SK-N-SH (cell line): ENCODE results near the gene WDR83.

Source experiments
- CTCF ChIP-seq: fragments of 200-600 bp; sonication (generic); IDR thresholded peaks from 2 replicates; pipeline ENCODE4 v1.6.1; 2017; ENCODE audit warnings: antibody characterized with exemption, mild to moderate bottlenecking, moderate library complexity
- EZH2phosphoT487 ChIP-seq: fragments of 200-600 bp; sonication (generic); IDR thresholded peaks from 2 replicates; pipeline ENCODE4 v1.6.1; 2017; ENCODE audit warnings: low read depth, mixed run types, mild to moderate bottlenecking, antibody characterized with exemption, moderate library complexity, borderline replicate concordance
- JUND ChIP-seq: IDR thresholded peaks from 2 replicates; pipeline ENCODE4 v1.4.0; 2012
- MAX ChIP-seq: IDR thresholded peaks from 2 replicates; pipeline ENCODE4 v1.4.0; 2012; ENCODE audit warnings: low read depth
- MEF2A ChIP-seq: IDR thresholded peaks from 2 replicates; pipeline ENCODE4 v1.4.0; 2012; ENCODE audit warnings: low read depth, borderline replicate concordance
- NRF1 ChIP-seq: IDR thresholded peaks from 2 replicates; pipeline ENCODE4 v1.6.1; 2012; ENCODE audit warnings: low read depth, mild to moderate bottlenecking, low read length
- POLR2AphosphoS5 ChIP-seq: IDR thresholded peaks from 2 replicates; pipeline ENCODE4 v1.6.1; 2012; ENCODE audit warnings: low read depth, low read length
- RAD21 ChIP-seq: IDR thresholded peaks from 2 replicates; pipeline ENCODE4 v1.6.1; 2012; ENCODE audit warnings: mild to moderate bottlenecking, low read length
- REST ChIP-seq: IDR thresholded peaks from 2 replicates; pipeline ENCODE4 v1.6.1; 2012; ENCODE audit warnings: mild to moderate bottlenecking, low read depth, low read length, moderate library complexity
- SIN3A ChIP-seq: IDR thresholded peaks from 2 replicates; pipeline ENCODE4 v1.6.1; 2012; ENCODE audit warnings: low read depth, mild to moderate bottlenecking, low read length, moderate library complexity, borderline replicate concordance
- SMC3 ChIP-seq: IDR thresholded peaks from 2 replicates; pipeline ENCODE4 v1.6.1; 2012; ENCODE audit warnings: low read depth, low read length, improper control_type of control experiment
- USF2 ChIP-seq: fragments of 150-350 bp; IDR thresholded peaks from 2 replicates; pipeline ENCODE4 v1.6.1; 2017; ENCODE audit warnings: antibody characterized with exemption, low read length, low read depth, borderline replicate concordance

GRCh38 chr19:12720851-12721655 lies 54.4 kb downstream of the WDR83 start:
- no peak for TF ChIP-seq MEF2A
- no peak for TF ChIP-seq RAD21
- TF ChIP-seq USF2 = no peak
- no peak for TF ChIP-seq JUND
- 0 out of 2 replicates have a peak, but pooled peaks have one; percentile 12 for TF ChIP-seq NRF1
- TF ChIP-seq EZH2phosphoT487 = no peak
- TF ChIP-seq REST = no peak
- no peak for TF ChIP-seq SMC3
- TF ChIP-seq SIN3A = no peak
- no peak for TF ChIP-seq CTCF
- TF ChIP-seq MAX = no peak
- no peak for TF ChIP-seq POLR2AphosphoS5
